ENCODE data around the gene NADK. TPM values are rescaled to one million over a fixed set of nuclear protein-coding genes. Genes with fewer than 3 reads are reported as not detected.

The NADK gene, protein sequence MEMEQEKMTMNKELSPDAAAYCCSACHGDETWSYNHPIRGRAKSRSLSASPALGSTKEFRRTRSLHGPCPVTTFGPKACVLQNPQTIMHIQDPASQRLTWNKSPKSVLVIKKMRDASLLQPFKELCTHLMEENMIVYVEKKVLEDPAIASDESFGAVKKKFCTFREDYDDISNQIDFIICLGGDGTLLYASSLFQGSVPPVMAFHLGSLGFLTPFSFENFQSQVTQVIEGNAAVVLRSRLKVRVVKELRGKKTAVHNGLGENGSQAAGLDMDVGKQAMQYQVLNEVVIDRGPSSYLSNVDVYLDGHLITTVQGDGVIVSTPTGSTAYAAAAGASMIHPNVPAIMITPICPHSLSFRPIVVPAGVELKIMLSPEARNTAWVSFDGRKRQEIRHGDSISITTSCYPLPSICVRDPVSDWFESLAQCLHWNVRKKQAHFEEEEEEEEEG
- 10 to 100 TPM; 51.7 to 56.3 TPM for total RNA-seq

DNA sequence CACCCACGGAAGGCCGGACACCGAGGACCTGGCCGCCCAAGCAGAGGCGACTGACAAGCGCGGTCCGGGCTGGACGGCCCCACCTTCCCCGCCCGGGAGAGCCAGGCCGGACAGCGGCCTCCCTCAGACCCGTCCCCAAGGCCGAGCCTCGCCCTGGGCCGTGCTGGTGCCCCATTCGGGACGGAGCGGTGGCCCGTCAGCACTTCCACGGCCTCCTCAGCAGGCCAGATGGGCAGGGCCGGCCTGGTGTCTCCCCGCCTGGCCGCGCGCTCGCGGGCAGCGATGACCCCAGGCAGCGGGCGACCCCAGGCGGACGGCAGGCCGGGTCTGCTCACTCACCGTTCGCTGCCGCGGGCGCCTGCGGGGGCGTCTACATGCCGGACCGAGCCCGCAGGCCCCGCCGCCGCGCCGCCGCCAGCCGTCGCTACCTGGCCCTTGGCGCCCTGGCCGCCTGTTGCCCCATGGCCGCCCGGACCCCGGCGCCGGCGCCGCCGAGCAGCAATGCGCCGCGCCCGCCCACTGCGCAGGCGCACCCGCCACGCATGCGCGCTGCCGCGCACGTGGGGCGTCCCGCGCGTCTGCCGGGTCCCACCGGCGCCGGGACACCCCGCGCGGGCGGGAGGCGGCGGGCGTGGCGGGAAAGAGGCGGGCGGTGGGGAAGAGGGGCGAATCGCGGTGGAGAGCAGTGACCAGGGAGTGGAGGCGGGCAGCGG, at the start of gene NADK:
Gene NADK, minus strand, starts transcription at position 521 of the 713 bp plus-strand sequence. CDS start 13,064 bp downstream, outside the sequence.
- peak; percentile 75 for ATAC-seq

DNA sequence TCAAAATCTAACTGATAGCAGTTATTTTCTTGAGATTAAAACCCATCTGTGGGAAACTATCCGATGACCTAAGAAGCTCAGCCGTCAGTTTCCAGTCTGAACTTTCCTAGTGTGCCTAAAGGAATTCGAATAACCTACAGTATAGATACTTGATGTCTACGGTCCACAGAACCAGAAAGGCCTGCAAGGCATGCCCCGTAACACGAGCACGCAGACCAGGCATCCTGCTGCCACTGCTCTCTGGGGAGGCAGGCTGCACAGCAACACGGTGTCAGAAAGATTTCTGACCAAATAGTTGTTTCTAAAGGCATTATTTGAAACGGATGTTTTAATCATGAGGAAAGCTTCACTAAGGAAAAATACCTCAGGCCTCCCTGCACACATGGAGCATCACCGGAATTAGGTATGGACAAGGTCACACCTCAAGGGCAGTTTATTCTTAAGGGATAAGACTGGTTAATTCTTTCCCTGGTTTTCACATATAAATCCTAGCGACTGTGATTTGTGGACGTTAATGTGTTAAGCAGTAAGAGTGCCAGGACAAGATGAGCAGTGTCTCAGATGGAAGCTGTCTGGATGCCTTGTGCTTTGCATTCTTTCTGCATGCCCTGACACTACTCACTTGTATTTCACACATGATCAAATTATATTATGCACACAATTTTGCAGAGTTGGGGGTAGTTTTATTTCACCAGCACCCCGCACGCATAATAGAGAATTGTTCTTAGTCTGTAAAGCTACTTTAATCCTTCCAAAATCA, 49.0 kb upstream of the NADK start:
- 76 to 80% methylated on average over 14 of the region's 14 CpGs for WGBS, 2 donors
- Histone ChIP-seq H3K4me1 (peaks cover 2% of the 10 kb centered on the region), H3K36me3 (replicated peaks in 1 of 2; ENCODE audit: insufficient read depth in 1 of 2, low read depth in 2 of 2) (peaks cover 0 to 4% of the 10 kb centered on the region in 2 donors), H3K27me3 (no peaks in the 10 kb centered on the region), H3K4me3 (no peak overlapping the region), H3K9me3 (no peaks in the 10 kb centered on the region), H3K27ac (no peak overlapping the region)
- TF ChIP-seq, protein P1, sequence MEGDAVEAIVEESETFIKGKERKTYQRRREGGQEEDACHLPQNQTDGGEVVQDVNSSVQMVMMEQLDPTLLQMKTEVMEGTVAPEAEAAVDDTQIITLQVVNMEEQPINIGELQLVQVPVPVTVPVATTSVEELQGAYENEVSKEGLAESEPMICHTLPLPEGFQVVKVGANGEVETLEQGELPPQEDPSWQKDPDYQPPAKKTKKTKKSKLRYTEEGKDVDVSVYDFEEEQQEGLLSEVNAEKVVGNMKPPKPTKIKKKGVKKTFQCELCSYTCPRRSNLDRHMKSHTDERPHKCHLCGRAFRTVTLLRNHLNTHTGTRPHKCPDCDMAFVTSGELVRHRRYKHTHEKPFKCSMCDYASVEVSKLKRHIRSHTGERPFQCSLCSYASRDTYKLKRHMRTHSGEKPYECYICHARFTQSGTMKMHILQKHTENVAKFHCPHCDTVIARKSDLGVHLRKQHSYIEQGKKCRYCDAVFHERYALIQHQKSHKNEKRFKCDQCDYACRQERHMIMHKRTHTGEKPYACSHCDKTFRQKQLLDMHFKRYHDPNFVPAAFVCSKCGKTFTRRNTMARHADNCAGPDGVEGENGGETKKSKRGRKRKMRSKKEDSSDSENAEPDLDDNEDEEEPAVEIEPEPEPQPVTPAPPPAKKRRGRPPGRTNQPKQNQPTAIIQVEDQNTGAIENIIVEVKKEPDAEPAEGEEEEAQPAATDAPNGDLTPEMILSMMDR (IDR thresholded peaks at IDR 0.05), result no peak
- no peak for TF ChIP-seq POLR2A (IDR thresholded peaks at IDR 0.05)
- no peak for DNase-seq
- intact Hi-C loops (cut with DNase I), result no loop called here
- no peak for ATAC-seq

More for the DNA sequence above, at the start of gene NADK:
- Histone ChIP-seq H3K27ac (peak within 1 kb of the TSS; percentile 81 to 91 (median 86)), H3K4me1 (peaks cover 83% of the 10 kb centered on the region), H3K27me3 (no peaks in the 10 kb centered on the region), H3K36me3 (replicated peaks in 1 of 2; ENCODE audit: insufficient read depth in 1 of 2, low read depth in 2 of 2) (no peaks in the 10 kb centered on the region), H3K9me3 (no peaks in the 10 kb centered on the region), H3K4me3 (peak within 1 kb of the TSS; percentile 60 to 83)
- no peak for TF ChIP-seq POLR2A (IDR thresholded peaks at IDR 0.05)
- TF ChIP-seq, protein P1 (IDR thresholded peaks at IDR 0.05), result peak in 1 of 7 experiments; percentile 27
- peak; percentile 60 to 73 (median 66) for DNase-seq
- 0% methylated on average over 11 to 76 of the region's 99 CpGs for WGBS, 2 donors
- intact Hi-C loops (cut with DNase I), result no loop called here

DNA sequence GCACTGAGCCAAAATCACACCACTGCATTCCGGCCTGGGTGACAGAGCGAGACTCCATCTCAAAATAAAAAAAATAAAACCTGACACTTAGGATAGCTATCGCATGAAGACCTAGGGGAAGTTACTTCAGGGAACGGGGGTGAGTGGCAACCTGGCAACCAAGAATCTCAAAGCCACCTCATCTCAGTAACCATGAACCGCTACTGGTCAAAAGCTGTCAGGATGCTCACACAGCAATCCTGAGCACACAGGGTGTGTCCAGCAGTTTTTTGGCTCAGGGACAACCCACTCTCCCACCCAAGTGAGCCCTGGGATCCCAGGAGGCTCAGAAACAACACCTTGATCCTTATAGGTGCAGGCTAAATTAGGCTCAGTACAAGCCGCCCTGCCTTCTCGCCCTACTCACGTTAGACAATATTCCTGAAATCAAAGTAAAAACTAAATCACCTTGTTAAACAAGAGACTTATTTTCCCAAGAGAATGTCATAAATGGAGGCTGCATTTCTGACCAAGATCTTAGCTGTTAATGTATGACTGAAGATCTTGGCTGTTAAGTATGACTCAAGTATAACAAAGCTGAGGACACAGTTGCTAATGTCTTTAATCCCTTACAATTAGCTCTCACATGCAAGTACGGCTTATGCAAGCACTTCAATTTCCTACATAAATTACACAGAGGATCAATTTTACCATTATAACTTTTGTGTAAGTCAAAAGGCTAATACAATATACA, 48.3 kb upstream of the NADK start:
- H3K4me1 ChIP-seq, result no peaks in the 10 kb centered on the region
- no peaks in the 10 kb centered on the region for H3K9me3 ChIP-seq
- DNase-seq (no peak), ATAC-seq (no peak)
- no peak overlapping the region for H3K4me3 ChIP-seq
- intact Hi-C loops (cut with DNase I), result no loop called here
- no peak overlapping the region for H3K27ac ChIP-seq
- H3K27me3 ChIP-seq, result no peaks in the 10 kb centered on the region
- H3K36me3 ChIP-seq (replicated peaks in 1 of 2; ENCODE audit: insufficient read depth in 1 of 2, low read depth in 2 of 2), result peaks cover 0 to 6% of the 10 kb centered on the region in 2 donors
- WGBS, 2 donors, result 94% methylated on average over 9 of the region's 9 CpGs
- TF ChIP-seq POLR2A (IDR thresholded peaks at IDR 0.05), result no peak
- TF ChIP-seq, protein P1 (IDR thresholded peaks at IDR 0.05), result no peak

DNA sequence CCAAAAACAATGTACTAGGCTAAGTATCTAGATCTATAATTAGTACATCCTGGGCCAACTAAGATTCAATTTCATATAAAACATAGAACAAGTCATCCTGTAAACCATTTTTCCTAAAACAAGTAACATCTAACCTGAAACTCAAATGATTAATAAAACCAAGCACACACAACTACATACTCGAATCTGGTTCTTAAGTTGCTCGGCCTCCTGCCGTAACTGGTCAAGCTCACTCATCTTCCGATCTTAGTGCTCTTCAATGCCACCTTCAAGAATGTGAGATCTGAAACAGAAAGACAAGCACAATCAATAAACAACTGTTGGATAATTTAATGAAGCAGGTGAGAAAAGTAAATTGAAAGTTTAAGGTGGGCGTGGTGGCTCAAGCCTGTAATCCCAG, 46.9 kb upstream of the NADK start:
- WGBS, 2 donors, result 91 to 95% methylated on average over 5 of the region's 5 CpGs
- ATAC-seq, result no peak
- H3K27me3 ChIP-seq, result no peaks in the 10 kb centered on the region
- no peaks in the 10 kb centered on the region for H3K9me3 ChIP-seq
- H3K36me3 ChIP-seq (replicated peaks in 1 of 2; ENCODE audit: insufficient read depth in 1 of 2, low read depth in 2 of 2), result peaks cover 0 to 8% of the 10 kb centered on the region in 2 donors
- H3K27ac ChIP-seq, result no peak overlapping the region
- TF ChIP-seq, protein P1 (IDR thresholded peaks at IDR 0.05), result no peak
- no peak for TF ChIP-seq POLR2A (IDR thresholded peaks at IDR 0.05)
- H3K4me3 ChIP-seq, result no peak overlapping the region
- DNase-seq, result no peak
- intact Hi-C loops (cut with DNase I), result no loop called here
- no peaks in the 10 kb centered on the region for H3K4me1 ChIP-seq
